GM12865 (cell line): Measurements from ENCODE around the gene MEG3.

Source experiments
- DNase-seq: peaks from one replicate; pipeline ENCODE4 v3.0.0; 2010; ENCODE audit warnings: low read depth
- H3K4me3 ChIP-seq: 2 replicates; pipeline ENCODE4 v1.5.1; 2011; ENCODE audit warnings: mild to moderate bottlenecking, low read depth, low read length, control low read depth
- TF ChIP-seq, protein P1 (sequence below): IDR thresholded peaks from 2 replicates; pipeline ENCODE4 v1.5.1; 2011; ENCODE audit warnings: low read length, control low read depth, low read depth, inconsistent platforms; ENCODE audit not compliant: insufficient read depth; ENCODE audit errors: missing control alignments

Gene MEG3

DNA sequence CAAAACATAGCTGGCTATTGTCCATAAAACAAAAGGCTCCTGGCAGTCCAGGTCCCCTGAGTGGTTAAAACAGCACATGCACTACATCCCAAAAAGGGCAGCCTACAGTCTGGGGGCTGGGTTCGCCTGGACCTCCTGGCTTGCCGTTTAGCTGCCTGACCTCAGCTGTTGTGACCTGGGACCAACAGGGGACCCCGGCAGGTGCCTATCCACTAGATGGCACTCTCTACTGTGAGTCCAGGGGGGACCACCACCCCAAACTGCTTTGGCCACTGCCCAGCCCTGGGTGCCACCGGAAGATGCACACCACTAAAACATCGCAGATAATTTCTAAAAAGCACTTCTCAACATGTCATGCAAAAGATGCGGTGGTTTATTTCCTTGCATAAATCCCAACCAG, 80.5 kb downstream of the MEG3 start:
- no peak for DNase-seq
- H3K4me3 ChIP-seq, result no peak overlapping the region
- TF ChIP-seq, protein P1, sequence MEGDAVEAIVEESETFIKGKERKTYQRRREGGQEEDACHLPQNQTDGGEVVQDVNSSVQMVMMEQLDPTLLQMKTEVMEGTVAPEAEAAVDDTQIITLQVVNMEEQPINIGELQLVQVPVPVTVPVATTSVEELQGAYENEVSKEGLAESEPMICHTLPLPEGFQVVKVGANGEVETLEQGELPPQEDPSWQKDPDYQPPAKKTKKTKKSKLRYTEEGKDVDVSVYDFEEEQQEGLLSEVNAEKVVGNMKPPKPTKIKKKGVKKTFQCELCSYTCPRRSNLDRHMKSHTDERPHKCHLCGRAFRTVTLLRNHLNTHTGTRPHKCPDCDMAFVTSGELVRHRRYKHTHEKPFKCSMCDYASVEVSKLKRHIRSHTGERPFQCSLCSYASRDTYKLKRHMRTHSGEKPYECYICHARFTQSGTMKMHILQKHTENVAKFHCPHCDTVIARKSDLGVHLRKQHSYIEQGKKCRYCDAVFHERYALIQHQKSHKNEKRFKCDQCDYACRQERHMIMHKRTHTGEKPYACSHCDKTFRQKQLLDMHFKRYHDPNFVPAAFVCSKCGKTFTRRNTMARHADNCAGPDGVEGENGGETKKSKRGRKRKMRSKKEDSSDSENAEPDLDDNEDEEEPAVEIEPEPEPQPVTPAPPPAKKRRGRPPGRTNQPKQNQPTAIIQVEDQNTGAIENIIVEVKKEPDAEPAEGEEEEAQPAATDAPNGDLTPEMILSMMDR, result no peak

DNA sequence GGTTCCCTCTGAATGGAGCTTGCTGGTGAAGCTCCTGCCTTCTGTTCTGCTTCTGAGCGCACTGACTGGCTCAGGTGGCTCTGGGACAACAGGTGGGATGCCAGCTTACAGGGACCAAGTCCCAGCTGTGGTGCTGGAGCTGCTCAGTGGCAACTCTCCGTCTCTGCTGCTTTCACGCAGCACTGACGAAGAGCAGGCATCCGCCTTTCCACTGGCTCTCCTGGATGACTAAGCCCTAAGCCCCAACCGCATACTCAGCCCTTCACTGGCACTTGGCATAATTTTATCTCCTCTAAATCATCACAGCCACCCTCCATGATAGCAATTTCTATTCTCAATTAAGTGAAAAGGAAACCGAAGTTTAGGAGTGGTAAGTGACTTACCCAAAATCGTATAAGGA, 81.3 kb downstream of the MEG3 start:
- TF ChIP-seq, protein P1, result no peak
- no peak for DNase-seq
- H3K4me3 ChIP-seq, result no peak overlapping the region

DNA sequence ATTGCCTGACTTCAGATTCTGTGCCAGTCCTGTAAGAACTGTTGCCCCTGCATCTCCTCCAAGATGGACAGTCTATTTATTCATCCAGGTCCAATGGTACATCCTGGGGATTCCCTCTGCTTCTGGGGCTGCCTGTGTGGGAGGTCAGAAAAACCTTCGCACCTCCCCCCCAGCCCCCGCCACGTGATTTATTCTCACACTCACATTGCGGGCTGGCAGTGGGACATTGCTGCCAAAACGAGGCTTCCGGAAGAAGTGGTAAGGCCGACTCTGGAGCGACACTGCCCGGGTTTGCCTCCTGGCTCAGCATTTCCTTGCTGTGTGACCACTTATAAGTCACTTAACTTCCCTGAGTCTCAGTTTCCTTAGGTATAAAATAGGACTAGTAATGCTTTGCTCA, 83.5 kb downstream of the MEG3 start:
- TF ChIP-seq, protein P1, result no peak
- no peak for DNase-seq

More for the DNA sequence above, 83.5 kb downstream of the MEG3 start:
- no peak overlapping the region for H3K4me3 ChIP-seq
